Panc1 (cell line): ENCODE measurements around the gene ARID2.

ENCODE experiments used
- CTCF ChIP-seq: fragments of 450-650 bp; IDR thresholded peaks from 2 replicates; pipeline ENCODE4 v1.5.1; 2017; ENCODE audit warnings: mild to moderate bottlenecking
- REST ChIP-seq, 2 experiments: IDR thresholded peaks; 2 replicates each; pipeline ENCODE4 v1.6.1; 2011 to 2012; ENCODE audit warnings: low read depth in 2 of 2, control low read depth in 1 of 2, low read length in 1 of 2, mild to moderate bottlenecking in 1 of 2, moderate library complexity in 1 of 2; ENCODE audit not compliant: insufficient read depth in 1 of 2

GRCh38 chr12:45898094-45898493 lies 168.6 kb downstream of the ARID2 start:
- TF ChIP-seq CTCF (no peak), REST (IDR thresholded peaks at IDR 0.05; ENCODE audit: insufficient read depth in 1 of 2, low read depth in 2 of 2, low read length in 1 of 2) (no peak)
